Astrocyte of the hippocampus (primary cell): ENCODE results near the gene PJVK.
"Not testable (repeated sequence)": the region's sequence is repeated elsewhere in the genome, so short reads cannot be mapped to it uniquely, and the experiment has no call there.

Experiments
- DNase-seq: peaks from one replicate; pipeline ENCODE4 v3.0.0; 2011; ENCODE audit warnings: low read depth, low spot score

Gene PJVK, protein sequence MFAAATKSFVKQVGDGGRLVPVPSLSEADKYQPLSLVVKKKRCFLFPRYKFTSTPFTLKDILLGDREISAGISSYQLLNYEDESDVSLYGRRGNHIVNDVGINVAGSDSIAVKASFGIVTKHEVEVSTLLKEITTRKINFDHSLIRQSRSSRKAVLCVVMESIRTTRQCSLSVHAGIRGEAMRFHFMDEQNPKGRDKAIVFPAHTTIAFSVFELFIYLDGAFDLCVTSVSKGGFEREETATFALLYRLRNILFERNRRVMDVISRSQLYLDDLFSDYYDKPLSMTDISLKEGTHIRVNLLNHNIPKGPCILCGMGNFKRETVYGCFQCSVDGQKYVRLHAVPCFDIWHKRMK

DNA sequence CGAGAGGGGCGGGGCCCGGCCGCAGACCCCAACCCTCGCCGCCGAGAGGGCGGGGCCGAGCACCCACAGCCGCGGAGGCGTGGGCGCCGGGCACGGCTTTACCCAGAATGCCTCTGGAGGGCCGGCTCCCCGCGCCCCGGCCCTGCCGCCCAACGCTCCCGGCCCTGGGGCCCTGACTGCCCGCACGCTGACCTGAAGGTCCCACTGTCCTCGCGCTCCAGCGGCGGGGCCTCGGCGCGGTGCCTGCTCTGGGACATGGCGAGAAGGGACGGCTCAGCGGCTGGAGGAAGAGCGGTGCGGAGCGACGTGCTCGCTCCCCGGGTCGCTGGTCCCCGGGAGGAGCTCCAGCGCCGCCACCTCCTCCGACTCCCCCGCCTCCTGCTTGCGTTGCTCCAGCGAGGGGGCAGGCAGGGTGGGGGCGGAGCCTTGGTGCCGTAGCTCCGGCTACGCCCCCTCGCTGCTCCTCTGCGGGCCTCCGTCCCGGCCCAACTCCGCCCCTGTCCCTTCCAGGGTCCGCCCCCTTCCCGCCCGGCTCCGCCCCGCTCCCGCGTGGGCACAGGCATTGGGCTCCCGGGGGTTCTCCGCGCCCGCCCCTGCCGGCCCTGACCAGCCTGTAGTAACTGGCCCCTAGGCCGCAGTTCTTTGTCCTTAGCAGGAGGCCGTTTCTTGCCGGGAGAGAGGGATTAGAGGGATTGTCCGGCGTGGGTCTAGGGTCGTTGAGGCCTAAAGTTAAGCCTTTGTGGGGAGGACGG is at the start of gene PJVK, which contains the start of gene PRKRA:
PJVK (plus strand) TSS at position 605 of the 752 bp plus-strand sequence. CDS start 2,032 bp downstream, outside the sequence.
PRKRA (minus strand) TSS at position 402 of the 752 bp plus-strand sequence; CDS start at position 257, 145 bp downstream.
- peak; percentile 100 for DNase-seq

GRCh38 chr2:178401994-178402437 is 49.2 kb upstream of the PJVK start:
- no peak for DNase-seq

DNA sequence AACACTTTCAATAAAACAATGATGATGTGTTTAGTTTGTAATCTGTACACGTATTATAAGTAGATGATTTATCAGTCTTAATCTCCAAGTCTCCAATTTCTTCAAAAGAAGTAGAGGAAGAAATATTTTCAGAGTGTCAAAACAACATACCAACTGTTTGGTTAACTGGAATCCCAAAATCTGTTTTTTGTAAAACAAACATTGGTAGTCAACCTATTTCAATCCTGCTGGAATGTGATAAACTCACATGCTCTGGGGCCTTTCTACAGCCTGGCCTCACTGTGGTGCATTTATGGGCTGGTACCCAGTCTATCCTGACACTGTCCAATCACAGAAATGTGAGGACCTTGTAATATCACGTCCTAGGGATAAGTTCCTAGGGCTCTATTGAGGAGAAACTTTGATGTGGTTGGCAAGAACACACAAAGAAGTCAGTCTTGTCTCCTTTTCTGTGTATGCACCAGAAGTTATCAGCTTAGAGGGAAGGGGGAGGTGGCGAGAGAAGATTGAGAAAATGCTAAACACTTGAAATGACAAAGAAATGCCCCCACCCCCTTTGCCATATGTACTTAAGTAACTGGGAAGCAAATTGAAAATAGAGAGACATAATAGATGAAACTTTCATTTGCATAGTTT is 47.4 kb upstream of the PJVK start:
- peak; percentile 18 for DNase-seq

- peak; percentile 43 for DNase-seq
These were observed 46.8 kb upstream of the PJVK start for GRCh38 chr2:178404368-178404767.

GRCh38 chr2:178409261-178409660 is 41.9 kb upstream of the PJVK start:
- DNase-seq = no peak

DNA sequence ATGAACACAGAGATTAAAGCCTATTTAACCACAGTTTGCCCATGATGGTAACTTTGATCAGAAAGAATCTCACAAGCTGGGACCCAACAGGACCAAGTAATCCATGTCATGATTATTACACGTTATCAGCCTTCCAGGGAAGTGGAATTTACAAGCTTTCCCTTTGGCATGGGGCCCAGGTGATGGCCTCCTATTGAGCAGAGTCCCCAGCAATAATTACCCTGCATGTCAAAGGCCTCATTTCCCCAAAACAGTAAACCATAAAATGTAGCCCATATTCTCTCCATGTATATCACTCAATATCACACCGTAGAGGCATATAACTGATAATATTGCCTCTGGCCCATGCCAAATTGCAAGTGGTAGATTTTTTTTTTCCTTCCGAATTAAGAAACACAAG is 39.1 kb upstream of the PJVK start:
- no peak for DNase-seq

DNA sequence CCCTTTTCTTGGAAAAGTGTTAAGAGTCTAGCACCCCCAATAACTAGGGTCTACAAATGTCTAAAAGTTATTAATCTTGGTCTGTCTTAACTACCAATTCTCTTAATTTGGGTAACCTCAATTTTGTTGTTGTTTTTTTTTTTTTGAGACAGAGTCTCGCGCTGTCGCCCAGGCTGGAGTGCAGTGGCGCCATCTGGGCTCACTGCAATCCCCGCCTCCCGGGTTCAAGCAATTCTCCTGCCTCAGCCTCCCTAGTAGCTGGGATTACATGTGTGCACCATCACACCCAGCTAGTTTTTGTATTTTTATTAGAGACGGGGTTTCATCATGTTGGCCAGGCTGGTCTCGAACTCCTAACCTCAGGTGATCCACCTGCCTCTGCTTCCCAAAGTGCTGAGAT is 38.7 kb upstream of the PJVK start:
- not testable (repeated sequence) for DNase-seq

GRCh38 chr2:178413472-178414265 is 37.5 kb upstream of the PJVK start:
- DNase-seq = peak; percentile 91

DNA sequence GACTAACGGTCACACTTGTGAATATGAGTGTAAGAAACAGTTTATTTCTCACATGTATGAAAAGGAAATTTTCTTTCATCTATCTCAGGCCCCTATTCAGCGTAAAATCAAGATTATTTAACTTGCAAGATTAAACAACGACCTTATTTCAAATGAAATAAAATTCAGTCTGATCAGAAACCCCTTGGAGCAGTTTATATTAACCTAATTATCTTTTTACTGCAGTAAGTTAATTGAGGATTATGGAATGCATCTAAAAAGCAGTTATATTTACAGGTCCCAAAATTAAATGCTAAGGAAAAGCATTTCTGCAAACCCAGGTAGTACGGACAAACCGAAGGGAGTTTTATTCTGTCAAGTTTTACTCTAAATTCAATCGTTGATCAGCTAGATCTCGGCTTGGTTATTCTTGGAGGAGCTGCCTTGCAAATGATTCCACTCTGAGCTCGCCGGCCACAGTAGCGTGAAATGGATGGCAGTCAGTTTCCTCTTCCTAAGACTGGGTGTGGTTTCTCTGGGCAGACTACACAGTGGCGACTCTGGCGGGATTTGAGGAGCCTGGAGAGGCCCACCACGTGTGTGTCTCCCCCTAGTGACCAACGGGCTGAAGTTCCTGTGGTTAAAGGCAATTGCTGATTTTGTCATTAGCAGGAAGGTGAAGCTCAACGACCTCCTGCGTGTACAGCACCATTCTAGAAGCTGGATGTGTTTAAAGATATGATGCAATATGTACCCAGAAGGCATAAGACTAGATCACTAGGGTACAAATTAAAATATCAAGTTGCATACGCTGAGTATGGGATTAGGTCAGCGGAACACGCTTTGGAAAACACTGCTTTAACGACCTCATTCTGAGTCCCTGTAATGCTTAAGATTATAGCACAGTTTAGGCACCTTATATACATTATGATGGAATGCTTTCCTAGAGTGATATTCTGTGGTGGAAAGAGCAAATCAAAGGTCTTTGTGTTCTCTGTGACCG is 36.6 kb upstream of the PJVK start:
- DNase-seq = peak; percentile 96

DNA sequence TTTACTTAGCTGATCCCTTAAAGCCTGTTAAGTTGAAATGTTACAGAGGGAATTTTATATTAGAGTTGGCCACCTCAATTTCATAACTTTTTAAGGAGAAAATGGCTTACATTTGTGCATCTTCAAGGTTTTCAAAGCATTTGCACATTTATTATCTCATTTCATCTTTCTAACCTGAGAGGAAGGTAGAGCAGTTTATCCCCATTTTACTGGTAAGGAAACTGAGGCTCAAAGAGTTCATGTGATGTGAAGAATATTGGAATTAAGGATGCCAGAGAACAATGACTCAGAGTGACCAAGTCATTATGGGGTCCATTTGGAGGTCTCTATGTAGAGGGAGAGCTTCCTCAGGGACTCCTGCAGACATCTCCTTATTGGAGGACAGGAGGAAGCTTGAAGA is 35.2 kb upstream of the PJVK start:
- DNase-seq = no peak

DNA sequence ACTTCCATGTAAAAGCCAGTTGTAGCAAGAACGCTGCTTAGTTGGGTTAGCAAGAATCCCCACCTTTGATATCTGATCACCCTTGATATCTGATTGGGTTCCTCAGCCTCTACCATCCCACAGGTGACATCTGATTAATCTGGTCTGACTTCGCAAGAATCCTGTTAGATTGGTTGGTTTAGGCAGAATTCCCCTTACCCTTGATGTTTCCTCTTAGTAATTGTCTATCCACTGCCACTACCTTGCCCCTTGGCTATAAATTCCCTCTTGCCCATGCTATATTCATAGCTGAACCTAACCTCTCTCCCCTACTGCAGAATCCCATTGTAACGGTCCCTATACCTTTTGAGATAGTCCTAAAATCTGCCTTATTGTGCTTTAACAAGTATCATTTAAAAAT is 33.3 kb upstream of the PJVK start:
- DNase-seq = no peak

DNA sequence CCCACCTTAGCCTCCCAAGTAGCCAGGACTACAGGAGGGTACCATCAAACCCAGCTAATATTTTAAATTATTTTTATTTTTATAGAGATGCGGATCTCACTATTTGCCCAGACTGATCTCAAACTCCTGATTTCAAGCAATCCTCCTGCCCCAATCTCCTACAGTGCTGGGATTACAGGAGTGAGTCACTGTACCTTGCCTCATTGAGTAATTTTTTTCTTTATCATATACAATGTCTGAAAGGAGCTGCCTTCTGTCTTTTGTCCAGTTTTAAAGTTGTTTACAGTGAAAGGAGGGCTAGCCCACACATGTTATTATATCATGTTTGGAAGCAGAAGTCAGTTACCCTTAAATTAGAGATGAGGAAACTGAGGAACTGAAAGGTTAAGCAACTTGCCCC is 32.8 kb upstream of the PJVK start:
- DNase-seq = no peak

DNA sequence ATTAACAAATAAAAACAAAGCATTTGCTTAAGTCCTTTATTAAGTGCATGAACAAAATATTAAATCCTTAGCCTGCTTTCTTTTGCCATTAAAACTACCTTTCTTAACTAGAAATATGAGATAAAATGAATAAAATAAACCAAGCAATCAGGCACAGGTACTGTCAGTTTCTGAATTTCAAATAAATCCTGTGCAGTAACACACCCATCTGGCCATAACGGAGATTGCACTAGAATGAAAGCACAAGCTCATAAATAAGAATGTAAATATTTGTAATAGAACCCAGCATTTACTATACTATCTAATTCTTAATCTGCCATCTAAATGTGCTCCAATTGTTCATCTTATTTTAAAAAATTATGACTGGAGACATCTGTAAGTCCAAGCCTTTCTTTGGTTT is 32.1 kb upstream of the PJVK start:
- DNase-seq = peak; percentile 35

- DNase-seq = no peak
These were observed 30.6 kb upstream of the PJVK start for GRCh38 chr2:178420463-178420999.

GRCh38 chr2:178422097-178422496 is 29.1 kb upstream of the PJVK start:
- no peak for DNase-seq

DNA sequence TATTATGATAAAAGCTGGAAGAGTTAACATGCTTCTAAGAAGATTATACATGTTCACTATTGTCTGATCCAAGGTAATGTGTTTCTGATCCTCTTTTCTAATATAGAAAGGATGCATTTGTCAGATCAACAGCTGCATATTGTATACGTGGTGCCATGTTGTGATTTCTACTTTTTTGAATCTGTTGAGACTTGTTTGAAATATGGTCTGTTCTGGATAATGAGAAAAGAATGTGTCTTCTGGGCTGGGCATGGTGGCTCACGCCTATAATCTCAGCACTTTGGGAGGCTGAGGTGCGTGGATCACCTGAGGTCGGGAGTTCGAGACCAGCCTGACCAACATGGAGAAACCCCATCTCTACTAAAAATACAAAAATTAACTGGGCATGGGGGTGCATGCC is 27.4 kb upstream of the PJVK start:
- not testable (repeated sequence) for DNase-seq

- DNase-seq = no peak
These were observed 25.8 kb upstream of the PJVK start for GRCh38 chr2:178425255-178425827.

GRCh38 chr2:178426388-178426787 is 24.8 kb upstream of the PJVK start:
- peak; percentile 30 for DNase-seq

- DNase-seq = no peak
These were observed 23.7 kb upstream of the PJVK start for GRCh38 chr2:178427458-178427857.

DNA sequence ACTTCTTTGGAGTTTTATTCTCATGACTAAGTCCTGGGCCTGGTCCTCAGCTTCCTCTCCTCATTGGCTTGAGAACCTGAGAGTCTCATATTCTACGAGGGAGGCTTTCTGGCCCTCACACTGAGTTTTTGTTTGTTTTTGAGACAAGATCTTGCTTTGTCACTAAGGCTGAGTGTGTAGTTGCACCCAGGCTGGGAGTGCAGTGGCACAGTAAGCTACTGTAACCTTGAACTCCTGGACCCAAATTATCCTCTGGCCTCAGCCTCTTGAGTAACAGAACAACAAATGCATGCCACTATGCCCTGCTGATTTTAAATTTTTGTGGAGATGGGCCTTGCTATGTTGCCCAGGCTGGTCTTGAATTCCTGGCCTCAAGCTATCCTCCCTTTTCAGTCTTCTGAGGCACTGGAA is 22.8 kb upstream of the PJVK start:
- no peak for DNase-seq
